ENCODE results near the gene ARHGAP45. TPM values are rescaled to one million over a fixed set of nuclear protein-coding genes. Genes with fewer than 3 reads are reported as not detected.

The ARHGAP45 gene
- total RNA-seq, 4 donors from 2014 or later: 0.83 to 7.6 (median 3.4) TPM

DNA sequence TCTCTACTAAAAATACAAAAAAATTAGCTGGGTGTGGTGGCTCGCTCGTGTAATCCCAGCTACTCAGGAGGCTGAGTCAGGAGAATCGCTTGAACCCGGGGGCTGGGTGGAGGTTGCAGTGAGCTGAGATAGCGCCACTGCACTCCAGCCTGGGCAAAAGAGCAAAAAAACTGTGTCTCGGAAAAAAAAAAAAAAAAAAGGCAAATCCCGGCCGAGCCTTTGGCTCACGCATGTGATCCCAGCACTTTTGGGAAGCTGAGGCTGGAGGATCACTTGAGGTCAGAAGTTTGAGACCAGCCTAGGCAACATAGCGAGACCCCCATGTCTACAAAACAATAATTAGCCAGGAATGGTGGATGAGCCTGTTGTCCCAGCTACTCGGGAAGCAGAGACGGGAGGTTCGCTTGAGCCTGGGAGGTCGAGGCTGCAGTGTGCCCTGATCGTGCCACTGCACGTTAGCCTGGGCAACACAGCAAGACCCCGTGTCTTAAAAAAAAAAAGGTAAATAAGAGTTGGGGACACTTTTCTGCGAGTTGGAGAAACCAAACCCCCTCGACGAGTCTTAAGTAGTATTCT is 36.3 kb downstream of the ARHGAP45 start:
- ATAC-seq (peak; percentile 0), DNase-seq (no peak)
- Histone ChIP-seq H3K4me1 (peaks cover 42 to 47% of the 10 kb centered on the region in 2 donors), H3K4me3 (peak overlapping the region; percentile 39 to 69 (median 52)), H3K9me3 (no peaks in the 10 kb centered on the region), H3K27me3 (no peaks in the 10 kb centered on the region), H3K27ac (peak overlapping the region; percentile 95 to 100 (median 98)), H3K36me3 (peaks cover 0 to 17% of the 10 kb centered on the region in 2 donors)
- in situ Hi-C loops (cut with MboI; ENCODE audit: low sequenced_read_pairs in 4 of 4) (no loop called here), intact Hi-C loops (cut with DNase I; ENCODE audit: low total_unique reads) (loop anchor here (2.0 to 10.0 kb wide), 4 partner anchors 54 to 962 kb away; partner anchors contain the start of genes ABCA7, RNU6-2 and TMEM259)
- no peak for TF ChIP-seq POLR2A (IDR thresholded peaks at IDR 0.05)
- TF ChIP-seq, protein P1, sequence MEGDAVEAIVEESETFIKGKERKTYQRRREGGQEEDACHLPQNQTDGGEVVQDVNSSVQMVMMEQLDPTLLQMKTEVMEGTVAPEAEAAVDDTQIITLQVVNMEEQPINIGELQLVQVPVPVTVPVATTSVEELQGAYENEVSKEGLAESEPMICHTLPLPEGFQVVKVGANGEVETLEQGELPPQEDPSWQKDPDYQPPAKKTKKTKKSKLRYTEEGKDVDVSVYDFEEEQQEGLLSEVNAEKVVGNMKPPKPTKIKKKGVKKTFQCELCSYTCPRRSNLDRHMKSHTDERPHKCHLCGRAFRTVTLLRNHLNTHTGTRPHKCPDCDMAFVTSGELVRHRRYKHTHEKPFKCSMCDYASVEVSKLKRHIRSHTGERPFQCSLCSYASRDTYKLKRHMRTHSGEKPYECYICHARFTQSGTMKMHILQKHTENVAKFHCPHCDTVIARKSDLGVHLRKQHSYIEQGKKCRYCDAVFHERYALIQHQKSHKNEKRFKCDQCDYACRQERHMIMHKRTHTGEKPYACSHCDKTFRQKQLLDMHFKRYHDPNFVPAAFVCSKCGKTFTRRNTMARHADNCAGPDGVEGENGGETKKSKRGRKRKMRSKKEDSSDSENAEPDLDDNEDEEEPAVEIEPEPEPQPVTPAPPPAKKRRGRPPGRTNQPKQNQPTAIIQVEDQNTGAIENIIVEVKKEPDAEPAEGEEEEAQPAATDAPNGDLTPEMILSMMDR (IDR thresholded peaks at IDR 0.05 in 4 of 5, conservative IDR thresholded peaks at IDR 0.05 in 1 of 5): no peak

DNA sequence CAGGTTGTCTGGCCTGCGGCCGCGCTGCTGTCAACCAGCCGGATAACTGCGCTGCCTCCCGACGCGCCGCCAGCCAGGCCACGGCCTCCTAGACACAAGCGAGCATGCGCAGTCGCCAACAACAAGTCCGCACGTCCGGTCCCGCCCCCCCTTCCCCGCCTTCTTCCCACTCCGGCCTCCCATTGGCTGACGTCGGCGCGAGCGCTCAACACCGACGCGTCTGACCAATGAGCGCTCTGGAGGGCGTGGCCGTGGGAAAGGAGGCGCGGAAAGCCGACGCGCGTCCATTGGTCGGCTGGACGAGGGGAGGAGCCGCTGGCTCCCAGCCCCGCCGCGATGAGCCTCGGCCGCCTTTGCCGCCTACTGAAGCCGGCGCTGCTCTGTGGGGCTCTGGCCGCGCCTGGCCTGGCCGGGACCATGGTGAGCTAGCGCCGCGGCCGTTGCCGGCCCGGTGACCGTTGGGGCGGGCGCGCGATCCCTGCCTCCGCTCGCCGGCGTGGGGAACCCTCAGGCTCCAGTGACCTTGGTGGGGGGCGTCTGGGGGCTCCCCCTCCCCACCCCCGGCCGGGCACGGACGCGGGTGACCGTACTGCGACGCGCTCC is 36.8 kb downstream of the ARHGAP45 start, which contains the start of gene GPX4:
TSS of gene GPX4 (plus strand) at position 287 of the 603 bp plus-strand sequence. CDS start at position 337, 50 bp downstream.
- H3K27me3 ChIP-seq: no peaks in the 10 kb centered on the region
- no peaks in the 10 kb centered on the region for H3K9me3 ChIP-seq
- peaks cover 42 to 47% of the 10 kb centered on the region in 2 donors for H3K4me1 ChIP-seq
- H3K36me3 ChIP-seq: peaks cover 0 to 19% of the 10 kb centered on the region in 2 donors
- ATAC-seq (peak; percentile 68 to 73), DNase-seq (peak; percentile 99)
- in situ Hi-C loops (cut with MboI; ENCODE audit: low sequenced_read_pairs in 4 of 4) (no loop called here), intact Hi-C loops (cut with DNase I; ENCODE audit: low total_unique reads) (loop anchor here (2.0 to 10.0 kb wide), 5 partner anchors 53 to 961 kb away; partner anchors contain the start of genes ABCA7, ATP5F1D, RNU6-2 and TMEM259)
- H3K4me3 ChIP-seq: peak within 1 kb of the TSS; percentile 69 to 98 (median 83)
- TF ChIP-seq POLR2A (IDR thresholded peaks at IDR 0.05): peak; percentile 92 to 99
- TF ChIP-seq, protein P1 (IDR thresholded peaks at IDR 0.05 in 4 of 5, conservative IDR thresholded peaks at IDR 0.05 in 1 of 5): no peak
- peak within 1 kb of the TSS; percentile 95 to 100 (median 98) for H3K27ac ChIP-seq

DNA sequence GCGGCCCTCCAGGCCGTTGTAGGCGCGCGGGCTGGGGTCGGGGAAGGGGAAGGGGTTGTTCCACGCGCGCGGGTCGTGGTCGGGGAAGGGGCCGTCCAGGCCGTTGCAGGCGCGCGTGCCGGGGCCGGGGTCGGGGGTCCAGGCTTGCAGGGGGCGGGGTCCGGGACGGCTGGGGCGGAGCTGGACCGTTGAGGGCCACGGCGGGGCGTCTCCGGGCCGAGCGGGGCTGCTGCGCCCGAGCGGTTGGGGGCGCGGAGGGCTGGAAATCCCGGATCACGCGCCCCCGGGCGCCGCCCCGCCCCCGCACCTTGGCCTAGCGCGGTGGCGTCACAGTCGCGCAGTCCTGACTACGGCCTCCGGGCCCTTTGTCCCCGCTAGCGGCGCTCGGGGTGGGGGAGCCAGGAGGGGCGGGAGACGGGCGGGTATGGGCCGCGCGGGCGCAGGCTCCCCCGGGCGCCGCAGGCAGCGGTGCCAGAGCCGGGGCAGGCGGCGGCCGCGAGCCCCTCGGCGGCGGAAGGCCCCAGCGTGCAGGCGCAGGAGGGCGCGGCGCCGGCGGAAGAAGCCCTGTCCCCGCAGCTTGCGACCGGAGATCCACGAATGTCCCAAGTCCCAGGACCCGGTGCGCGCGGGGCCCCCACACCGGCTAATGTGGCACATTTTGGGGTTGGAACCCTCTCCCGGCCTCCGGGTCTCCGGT is 37.5 kb downstream of the ARHGAP45 start:
- Histone ChIP-seq H3K27me3 (no peaks in the 10 kb centered on the region), H3K9me3 (no peaks in the 10 kb centered on the region), H3K4me3 (peak overlapping the region; percentile 69 to 98 (median 83)), H3K27ac (peak overlapping the region; percentile 95 to 100 (median 98)), H3K36me3 (peaks cover 0 to 22% of the 10 kb centered on the region in 2 donors), H3K4me1 (peaks cover 36 to 41% of the 10 kb centered on the region in 2 donors)
- intact Hi-C loops (cut with DNase I; ENCODE audit: low total_unique reads): loop anchor here (2.0 to 10.0 kb wide), 4 partner anchors 53 to 960 kb away; partner anchors contain the start of genes ATP5F1D, RNU6-2 and TMEM259
- DNase-seq (peak; percentile 64 to 81), ATAC-seq (peak; percentile 38 to 39)
- TF ChIP-seq POLR2A (IDR thresholded peaks at IDR 0.05): peak in 1 of 2 donors; percentile 11
- TF ChIP-seq, protein P1 (IDR thresholded peaks at IDR 0.05 in 4 of 5, conservative IDR thresholded peaks at IDR 0.05 in 1 of 5): peak in 2 of 5 experiments; percentile 17 to 23
- in situ Hi-C loops (cut with MboI; ENCODE audit: low sequenced_read_pairs in 4 of 4): no loop called here

DNA sequence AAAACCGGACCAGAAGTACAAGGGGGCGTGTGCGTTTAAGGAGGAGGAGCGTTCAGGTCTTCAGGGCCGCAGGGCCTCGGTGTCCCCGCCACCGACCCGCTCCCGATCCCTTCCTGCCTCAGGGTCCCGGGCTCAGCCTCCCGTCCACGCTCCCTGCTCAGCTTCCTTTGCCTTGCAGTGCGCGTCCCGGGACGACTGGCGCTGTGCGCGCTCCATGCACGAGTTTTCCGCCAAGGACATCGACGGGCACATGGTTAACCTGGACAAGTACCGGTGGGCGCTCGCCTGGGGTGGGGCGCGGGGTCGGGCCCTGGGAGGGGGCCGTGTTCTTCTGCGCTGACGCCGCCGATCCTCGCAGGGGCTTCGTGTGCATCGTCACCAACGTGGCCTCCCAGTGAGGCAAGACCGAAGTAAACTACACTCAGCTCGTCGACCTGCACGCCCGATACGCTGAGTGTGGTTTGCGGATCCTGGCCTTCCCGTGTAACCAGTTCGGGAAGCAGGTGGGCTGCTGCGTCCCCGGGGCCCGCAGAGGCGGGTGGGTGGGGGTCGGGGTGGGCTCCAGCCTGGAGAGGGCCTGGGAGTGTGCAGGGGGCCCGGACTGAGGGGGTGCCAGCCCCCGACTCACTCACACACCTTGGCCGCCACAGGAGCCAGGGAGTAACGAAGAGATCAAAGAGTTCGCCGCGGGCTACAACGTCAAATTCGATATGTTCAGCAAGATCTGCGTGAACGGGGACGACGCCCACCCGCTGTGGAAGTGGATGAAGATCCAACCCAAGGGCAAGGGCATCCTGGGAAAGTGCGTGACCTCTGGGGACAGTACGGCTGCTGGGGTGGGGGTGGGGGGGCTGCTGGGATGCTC is 38.3 kb downstream of the ARHGAP45 start:
- Histone ChIP-seq H3K36me3 (peaks cover 0 to 22% of the 10 kb centered on the region in 2 donors), H3K27ac (peak overlapping the region; percentile 95 to 100 (median 98)), H3K4me3 (peak overlapping the region; percentile 69 to 98 (median 83)), H3K4me1 (peaks cover 34 to 38% of the 10 kb centered on the region in 2 donors), H3K9me3 (no peaks in the 10 kb centered on the region), H3K27me3 (no peaks in the 10 kb centered on the region)
- DNase-seq: no peak
- ATAC-seq: no peak
- intact Hi-C loops (cut with DNase I; ENCODE audit: low total_unique reads) (loop anchor here (2.0 to 10.0 kb wide), 2 partner anchors 136 to 960 kb away; partner anchors contain the start of gene ATP5F1D), in situ Hi-C loops (cut with MboI; ENCODE audit: low sequenced_read_pairs in 4 of 4) (no loop called here)
- TF ChIP-seq, protein P1 (IDR thresholded peaks at IDR 0.05 in 4 of 5, conservative IDR thresholded peaks at IDR 0.05 in 1 of 5): no peak
- TF ChIP-seq POLR2A (IDR thresholded peaks at IDR 0.05): no peak

Measured in gastrocnemius medialis (tissue), 4 donors.